ENCODE results near the gene SLC22A2. TPM values are rescaled to one million over a fixed set of nuclear protein-coding genes. Genes with fewer than 3 reads are reported as not detected.
A peak's percentile ranks its signal among the peaks of the same experiment; 100 is the strongest.
"Not testable (repeated sequence)": the region's sequence is repeated elsewhere in the genome, so short reads cannot be mapped to it uniquely, and the experiment has no call there.

SLC22A2 gene
- total and polyA plus RNA-seq, 8 donors, result 0.04 to 0.23 (median 0.07) TPM; not detected in 2

- TF ChIP-seq CTCF (IDR thresholded peaks at IDR 0.05), result no peak
- intact Hi-C loops (cut with DNase I), result no loop called here
These were observed 18.5 kb downstream of the SLC22A2 start for GRCh38 chr6:160239929-160240690.

GRCh38 chr6:160238761-160239751 lies 19.6 kb downstream of the SLC22A2 start:
- intact Hi-C loops (cut with DNase I), result no loop called here
- Histone ChIP-seq H3K27me3 (no peaks in the 10 kb centered on the region), H3K36me3 (no peaks in the 10 kb centered on the region), H3K9me3 (peaks cover 0 to 14% of the 10 kb centered on the region in 2 donors), H3K27ac (no peak overlapping the region), H3K4me3 (no peak overlapping the region), H3K4me1 (no peaks in the 10 kb centered on the region)
- ATAC-seq (peak; percentile 83), DNase-seq (no peak)
- TF ChIP-seq CTCF (IDR thresholded peaks at IDR 0.05), result no peak

More at GRCh38 chr6:160239929-160240690, 18.5 kb downstream of the SLC22A2 start:
- Histone ChIP-seq H3K4me3 (no peak overlapping the region), H3K27me3 (no peaks in the 10 kb centered on the region), H3K9me3 (peaks cover 0 to 14% of the 10 kb centered on the region in 2 donors), H3K4me1 (no peaks in the 10 kb centered on the region), H3K36me3 (no peaks in the 10 kb centered on the region), H3K27ac (no peak overlapping the region)
- no peak for DNase-seq
- ATAC-seq, result no peak

- peak; percentile 27 for ATAC-seq
- no peak for TF ChIP-seq CTCF (IDR thresholded peaks at IDR 0.05)
- no peaks in the 10 kb centered on the region for H3K4me1 ChIP-seq
- no peak for DNase-seq
- H3K36me3 ChIP-seq, result no peaks in the 10 kb centered on the region
- no peak overlapping the region for H3K27ac ChIP-seq
- intact Hi-C loops (cut with DNase I), result no loop called here
- peaks cover 0 to 14% of the 10 kb centered on the region in 2 donors for H3K9me3 ChIP-seq
- H3K27me3 ChIP-seq, result no peaks in the 10 kb centered on the region
- no peak overlapping the region for H3K4me3 ChIP-seq
These were observed 20.3 kb downstream of the SLC22A2 start for GRCh38 chr6:160238278-160238711.

GRCh38 chr6:160237597-160238275 lies 20.9 kb downstream of the SLC22A2 start:
- DNase-seq, result not testable (repeated sequence)

GRCh38 chr6:160236235-160236872 lies 22.3 kb downstream of the SLC22A2 start:
- ATAC-seq; H3K36me3 ChIP-seq; H3K4me1 ChIP-seq; H3K27me3 ChIP-seq; H3K27ac ChIP-seq; H3K4me3 ChIP-seq; intact Hi-C loops (cut with DNase I); DNase-seq: not testable (repeated sequence)
- H3K9me3 ChIP-seq, result peaks cover 0 to 14% of the 10 kb centered on the region in 2 donors

More at GRCh38 chr6:160237597-160238275, 20.9 kb downstream of the SLC22A2 start:
- H3K27me3 ChIP-seq; H3K27ac ChIP-seq; H3K4me3 ChIP-seq; intact Hi-C loops (cut with DNase I); H3K4me1 ChIP-seq; H3K36me3 ChIP-seq: not testable (repeated sequence)
- H3K9me3 ChIP-seq, result peaks cover 0 to 14% of the 10 kb centered on the region in 2 donors
- ATAC-seq, result peak; percentile 27

- H3K27ac ChIP-seq; H3K4me3 ChIP-seq; H3K4me1 ChIP-seq; intact Hi-C loops (cut with DNase I); H3K27me3 ChIP-seq; DNase-seq; H3K36me3 ChIP-seq; ATAC-seq: not testable (repeated sequence)
- H3K9me3 ChIP-seq, result peaks cover 0 to 14% of the 10 kb centered on the region in 2 donors
These were observed 24.5 kb downstream of the SLC22A2 start for GRCh38 chr6:160233950-160234640.

All from left lung (tissue), 10 donors.